IMR-90 (cell line): ENCODE data around the gene RBPJ. TPM values are rescaled to one million over a fixed set of nuclear protein-coding genes. Genes with fewer than 3 reads are reported as not detected.

Source experiments
- ATAC-seq: fragments of 200-7000 bp; cut with Tn5 transposase; 2 replicates; pipeline ENCODE4 v1.9.1; 2020; ENCODE audit warnings: low read depth, mild to moderate bottlenecking, moderate library complexity
- BruUV-seq: library from RNA; stranded (reverse); fragments of 400-500 nt; replicated peaks from 2 replicates; lab custom pipeline; 2021; lab: Mats Ljungman, UMichigan
- CTCF ChIA-PET: fragments of 300-600 bp; formaldehyde crosslinking; extraction: SDS; loops from one replicate; lab custom pipeline; 2021; ENCODE audit warnings: antibody characterized with exemption; lab: Yijun Ruan, JAX
- POLR2A ChIA-PET: fragments of 300-600 bp; sonication (Branson Sonifier 250); formaldehyde crosslinking; loops from one replicate; lab custom pipeline; 2022; ENCODE audit warnings: antibody characterized with exemption; ENCODE audit not compliant: unreplicated experiment; lab: Charles Lee
- DNase-seq: peaks from one replicate; pipeline ENCODE4 v3.0.0; 2013
- H2AFZ ChIP-seq: replicated peaks from 2 replicates; pipeline ENCODE3; 2013; ENCODE audit warnings: low read length, mild to moderate bottlenecking; ENCODE audit not compliant: poor library complexity
- H2AK5ac ChIP-seq: 2 replicates; pipeline ENCODE4 v1.6.1; 2013; ENCODE audit warnings: low read depth, low read length, inconsistent platforms
- H2AK9ac ChIP-seq: replicated peaks from 2 replicates; pipeline ENCODE3; 2013; ENCODE audit warnings: mild to moderate bottlenecking, low read depth, low read length, moderate library complexity; ENCODE audit not compliant: poor library complexity
- H2BK120ac ChIP-seq: 2 replicates; pipeline ENCODE4 v1.6.1; 2013; ENCODE audit warnings: low read depth, low read length, inconsistent platforms
- H2BK15ac ChIP-seq: 3 replicates; pipeline ENCODE4 v1.6.1; 2013; ENCODE audit warnings: low read depth, low read length, inconsistent platforms
- H2BK20ac ChIP-seq: 2 replicates; pipeline ENCODE4 v1.6.1; 2013; ENCODE audit warnings: low read depth, mild to moderate bottlenecking, inconsistent platforms, low read length, moderate library complexity
- H2BK5ac ChIP-seq: 2 replicates; pipeline ENCODE4 v1.6.1; 2013; ENCODE audit warnings: mild to moderate bottlenecking, low read depth, low read length, inconsistent platforms; ENCODE audit not compliant: poor library complexity, severe bottlenecking
- H3K14ac ChIP-seq: replicated peaks from 2 replicates; pipeline ENCODE4 v1.6.1; 2013; ENCODE audit warnings: low read depth, low read length, inconsistent platforms
- H3K18ac ChIP-seq: 2 replicates; pipeline ENCODE4 v1.6.1; 2013; ENCODE audit warnings: low read depth, low read length, control low read depth
- H3K23ac ChIP-seq: 2 replicates; pipeline ENCODE4 v1.6.1; 2013; ENCODE audit warnings: low read depth, low read length, inconsistent platforms
- H3K27ac ChIP-seq: 2 replicates; pipeline ENCODE4 v1.5.1; 2013; ENCODE audit warnings: mild to moderate bottlenecking, control low read depth, low read length; ENCODE audit not compliant: insufficient read depth
- H3K27me3 ChIP-seq: 2 replicates; pipeline ENCODE4 v1.6.1; 2013; ENCODE audit warnings: low read length; ENCODE audit not compliant: control insufficient read depth, insufficient read depth
- H3K36me3 ChIP-seq: 2 replicates; pipeline ENCODE4 v1.6.1; 2013; ENCODE audit warnings: low read length, mixed read lengths; ENCODE audit not compliant: control insufficient read depth, insufficient read depth
- H3K4ac ChIP-seq: 2 replicates; pipeline ENCODE4 v1.6.1; 2013; ENCODE audit warnings: low read depth, low read length, inconsistent platforms
- H3K4me1 ChIP-seq: 2 replicates; pipeline ENCODE4 v1.6.1; 2013; ENCODE audit warnings: low read length, mixed read lengths; ENCODE audit not compliant: control insufficient read depth, insufficient read depth
- H3K4me2 ChIP-seq: 2 replicates; pipeline ENCODE4 v1.6.1; 2013; ENCODE audit warnings: low read depth, mild to moderate bottlenecking, control low read depth, low read length, moderate library complexity
- H3K4me3 ChIP-seq: 2 replicates; pipeline ENCODE4 v1.5.1; 2013; ENCODE audit warnings: low read depth, mild to moderate bottlenecking, control low read depth, low read length, moderate library complexity; ENCODE audit not compliant: insufficient read depth
- H3K56ac ChIP-seq: 2 replicates; pipeline ENCODE4 v1.6.1; 2013; ENCODE audit warnings: low read length, inconsistent platforms; ENCODE audit not compliant: insufficient read depth; ENCODE audit errors: extremely low read depth
- H3K79me1 ChIP-seq, 2 experiments: 2 replicates each; pipeline ENCODE4 v1.6.1; 2013; ENCODE audit warnings: low read length in 2 of 2, inconsistent platforms in 1 of 2, low read depth in 1 of 2
- H3K9ac ChIP-seq: 2 replicates; pipeline ENCODE4 v1.6.1; 2013; ENCODE audit warnings: low read depth, low read length, control low read depth
- H3K9me1 ChIP-seq: 2 replicates; pipeline ENCODE4 v1.6.1; 2013; ENCODE audit warnings: low read length, inconsistent platforms; ENCODE audit not compliant: insufficient read depth
- H3K9me3 ChIP-seq: 2 replicates; pipeline ENCODE4 v1.6.1; 2013; ENCODE audit warnings: low read length; ENCODE audit not compliant: control insufficient read depth, insufficient read depth
- H4K20me1 ChIP-seq: 2 replicates; pipeline ENCODE4 v1.6.1; 2013; ENCODE audit warnings: low read length, inconsistent platforms; ENCODE audit not compliant: insufficient read depth
- H4K5ac ChIP-seq: 2 replicates; pipeline ENCODE4 v1.6.1; 2013; ENCODE audit warnings: mild to moderate bottlenecking, low read depth, low read length, control low read depth
- H4K8ac ChIP-seq, 2 experiments: 2 replicates each; pipeline ENCODE4 v1.6.1; 2013; ENCODE audit warnings: low read depth in 2 of 2, low read length in 2 of 2, control low read depth in 1 of 2, inconsistent platforms in 1 of 2
- H4K91ac ChIP-seq: 2 replicates; pipeline ENCODE4 v1.6.1; 2013; ENCODE audit warnings: low read depth, low read length, inconsistent platforms; ENCODE audit not compliant: insufficient read depth
- MAFK ChIP-seq: IDR thresholded peaks from 2 replicates; pipeline ENCODE4 v1.6.1; 2012; ENCODE audit warnings: low read depth, low read length, improper control_type of control experiment
- WGBS, 2 experiments: methylation state at CpG; one replicate each; pipeline versions ENCODE4 v1.1.5 to v1.1.7; 2013; ENCODE audit warnings: missing lambda C conversion rate in 2 of 2; ENCODE audit not compliant: insufficient read length in 1 of 2; ENCODE audit errors: extremely low coverage in 2 of 2; 5-methylcytosine and 5-hydroxymethylcytosine counted together
- dilution Hi-C: fragments of 300-500 bp; cut with HindIII; formaldehyde crosslinking; loops from one replicate; pipeline ENCODE4 v1.14.3; 2018; ENCODE audit warnings: low sequenced_read_pairs; ENCODE audit not compliant: unreplicated experiment
- in situ Hi-C: fragments of 300-500 bp; cut with MboI; formaldehyde crosslinking; loops from 3 replicates; pipeline ENCODE4 v1.14.3; 2019; ENCODE audit warnings: low sequenced_read_pairs, inconsistent platforms, mixed read lengths
- intact Hi-C: fragments of 100-400 bp; cut with micrococcal nuclease; formaldehyde crosslinking; loops from 2 replicates; pipeline ENCODE4 v1.10.0; 2022
- polyA plus RNA-seq, 3 experiments: library from polyadenylated mRNA; depleted of rRNA; stranded (reverse); fragments of >200 nt; gene quantifications; 2 replicates each; pipeline ENCODE4 v1.2.3, GENCODE V29; 2012; ENCODE audit warnings: low replicate concordance in 1 of 3
- total RNA-seq: library from RNA; depleted of rRNA; stranded (reverse); fragments of >200 nt; gene quantifications from 2 replicates; pipeline ENCODE4 v1.2.3, GENCODE V29; 2012
- TF ChIP-seq, protein P1 (sequence below): fragments of 150-350 bp; IDR thresholded peaks from 2 replicates; pipeline ENCODE4 v1.6.1; 2016; ENCODE audit warnings: low read depth, mild to moderate bottlenecking, low read length, moderate library complexity, borderline replicate concordance

RBPJ gene
- total and polyA plus RNA-seq, 2 of the 4 experiments (the other 2 are of a cell fraction), result 50.3 to 148 TPM

DNA sequence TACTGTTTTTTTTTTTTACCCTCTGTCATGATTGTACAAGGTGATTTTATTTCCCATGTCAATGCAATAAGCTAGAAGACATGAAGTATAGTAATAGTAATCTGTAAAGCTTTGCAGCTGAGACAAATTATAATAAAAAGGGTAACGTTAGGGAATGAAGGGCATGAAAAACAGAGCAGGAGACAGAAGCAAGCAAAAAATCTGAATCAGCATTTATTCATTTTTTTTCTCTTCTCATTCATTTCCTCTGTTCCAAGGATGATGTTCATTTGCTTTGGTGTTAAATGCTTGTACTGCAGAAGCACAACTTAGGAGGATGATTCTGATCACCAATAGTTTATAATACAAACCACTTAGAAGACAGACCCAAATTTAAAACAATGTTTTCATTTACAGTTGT lies 105.1 kb downstream of the RBPJ start:
- Histone ChIP-seq H3K36me3 (peaks cover 30% of the 10 kb centered on the region), H2AK9ac (no peak overlapping the region), H4K8ac (no peak overlapping the region), H2BK5ac (no peak overlapping the region), H3K4me3 (no peak overlapping the region), H3K79me1 (peaks cover 23 to 45% of the 10 kb centered on the region in 2 experiments), H2BK20ac (no peak overlapping the region), H4K5ac (no peak overlapping the region), H3K14ac (no peak overlapping the region), H3K56ac (no peak overlapping the region), H2BK120ac (no peak overlapping the region), H4K91ac (no peak overlapping the region), H3K18ac (no peak overlapping the region), H3K27me3 (no peaks in the 10 kb centered on the region), H2AFZ (no peak overlapping the region), H3K27ac (no peak overlapping the region), H3K4me1 (peaks cover 2% of the 10 kb centered on the region), H2BK15ac (no peak overlapping the region), H3K23ac (no peak overlapping the region), H3K9me1 (peaks cover under 1% of the 10 kb centered on the region), H3K4ac (no peak overlapping the region), H3K4me2 (no peak overlapping the region), H2AK5ac (no peak overlapping the region), H4K20me1 (peaks cover 7% of the 10 kb centered on the region; the same call in 1 of the 2 replicates), H3K9me3 (no peaks in the 10 kb centered on the region), H3K9ac (no peak overlapping the region)
- POLR2A ChIA-PET, result no interaction called here
- BruUV-seq, result no TSS peak
- in situ Hi-C loops, result loop anchor here (10.0 kb wide), 1 partner anchor 299 kb away; no protein-coding TSS in a partner anchor
- no CpG with 5 or more reads among the region's 1 CpG for WGBS, 2 experiments
- ATAC-seq (no peak), DNase-seq (no peak)
- intact Hi-C loops, result no loop called here
- dilution Hi-C loops, result no loop called here
- CTCF ChIA-PET, result interaction anchor here (0.6 kb wide), 1 partner anchor 70 kb away, joined by 6 read pairs; no protein-coding TSS in a partner anchor
- TF ChIP-seq MAFK, result peak; percentile 85
- TF ChIP-seq, protein P1, sequence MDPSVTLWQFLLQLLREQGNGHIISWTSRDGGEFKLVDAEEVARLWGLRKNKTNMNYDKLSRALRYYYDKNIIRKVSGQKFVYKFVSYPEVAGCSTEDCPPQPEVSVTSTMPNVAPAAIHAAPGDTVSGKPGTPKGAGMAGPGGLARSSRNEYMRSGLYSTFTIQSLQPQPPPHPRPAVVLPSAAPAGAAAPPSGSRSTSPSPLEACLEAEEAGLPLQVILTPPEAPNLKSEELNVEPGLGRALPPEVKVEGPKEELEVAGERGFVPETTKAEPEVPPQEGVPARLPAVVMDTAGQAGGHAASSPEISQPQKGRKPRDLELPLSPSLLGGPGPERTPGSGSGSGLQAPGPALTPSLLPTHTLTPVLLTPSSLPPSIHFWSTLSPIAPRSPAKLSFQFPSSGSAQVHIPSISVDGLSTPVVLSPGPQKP, result no peak
